Choroid plexus epithelial cell (primary cell): Measurements from ENCODE around the gene SF3A2.
A peak's percentile ranks its signal among the peaks of the same experiment; 100 is the strongest.

Source experiments
- DNase-seq: peaks from one replicate; pipeline ENCODE4 v3.0.0-alpha.2; 2010; ENCODE audit warnings: low read depth
- H3K4me3 ChIP-seq: 2 replicates; pipeline ENCODE4 v1.5.1; 2011; ENCODE audit warnings: low read depth, mild to moderate bottlenecking, control low read depth, low read length, moderate library complexity
- CTCF ChIP-seq: conservative IDR thresholded peaks from 2 replicates; pipeline ENCODE4 v1.5.1; 2011; ENCODE audit warnings: low read depth, mild to moderate bottlenecking, control low read depth, inconsistent platforms, low read length, moderate library complexity

SF3A2 gene

GRCh38 chr19:2221918-2222317 is 14.7 kb upstream of the SF3A2 start:
- no peak overlapping the region for H3K4me3 ChIP-seq
- peak; percentile 38 for DNase-seq

GRCh38 chr19:2223391-2223790 is 13.2 kb upstream of the SF3A2 start:
- no peak for TF ChIP-seq CTCF
- no peak overlapping the region for H3K4me3 ChIP-seq
- no peak for DNase-seq

More at GRCh38 chr19:2221918-2222317, 14.7 kb upstream of the SF3A2 start:
- TF ChIP-seq CTCF, result peak; percentile 58

- TF ChIP-seq CTCF, result no peak
- DNase-seq, result no peak
- H3K4me3 ChIP-seq, result no peak overlapping the region
Observed at GRCh38 chr19:2223959-2224358, 12.7 kb upstream of the SF3A2 start.

GRCh38 chr19:2224754-2225349 is 11.8 kb upstream of the SF3A2 start:
- H3K4me3 ChIP-seq, result no peak overlapping the region
- no peak for TF ChIP-seq CTCF
- DNase-seq, result no peak

GRCh38 chr19:2225415-2226050 is 11.1 kb upstream of the SF3A2 start:
- TF ChIP-seq CTCF, result no peak
- no peak for DNase-seq

GRCh38 chr19:2226051-2226839 is 10.4 kb upstream of the SF3A2 start:
- no peak for TF ChIP-seq CTCF
- no peak overlapping the region for H3K4me3 ChIP-seq
- no peak for DNase-seq

More at GRCh38 chr19:2225415-2226050, 11.1 kb upstream of the SF3A2 start:
- H3K4me3 ChIP-seq, result no peak overlapping the region
